IPS-15b (cell line): ENCODE results near the gene OLFM1.

Experiments
- H3K27me3 ChIP-seq: one replicate; pipeline ENCODE4 v1.6.1; 2013; ENCODE audit warnings: low read length; ENCODE audit not compliant: control insufficient read depth, insufficient read depth
- H3K36me3 ChIP-seq: one replicate; pipeline ENCODE4 v1.6.1; 2013; ENCODE audit warnings: low read length; ENCODE audit not compliant: control insufficient read depth, insufficient read depth
- H3K4me1 ChIP-seq: one replicate; pipeline ENCODE4 v1.6.1; 2013; ENCODE audit warnings: mild to moderate bottlenecking, low read length; ENCODE audit not compliant: control insufficient read depth, insufficient read depth
- H3K4me3 ChIP-seq: one replicate; pipeline ENCODE4 v1.5.1; 2013; ENCODE audit warnings: low read depth, low read length
- H3K9ac ChIP-seq: one replicate; pipeline ENCODE4 v1.6.1; 2013; ENCODE audit warnings: low read depth, mild to moderate bottlenecking, low read length
- H3K9me3 ChIP-seq: one replicate; pipeline ENCODE4 v1.6.1; 2013; ENCODE audit warnings: mild to moderate bottlenecking, low read length; ENCODE audit not compliant: control insufficient read depth, insufficient read depth

OLFM1 gene

GRCh38 chr9:135126451-135127187 is 39.2 kb downstream of the OLFM1 start:
- no peak overlapping the region for H3K4me3 ChIP-seq
- no peaks in the 10 kb centered on the region for H3K9me3 ChIP-seq
- H3K36me3 ChIP-seq = no peaks in the 10 kb centered on the region
- no peaks in the 10 kb centered on the region for H3K27me3 ChIP-seq
- H3K9ac ChIP-seq = no peak overlapping the region
- no peaks in the 10 kb centered on the region for H3K4me1 ChIP-seq

DNA sequence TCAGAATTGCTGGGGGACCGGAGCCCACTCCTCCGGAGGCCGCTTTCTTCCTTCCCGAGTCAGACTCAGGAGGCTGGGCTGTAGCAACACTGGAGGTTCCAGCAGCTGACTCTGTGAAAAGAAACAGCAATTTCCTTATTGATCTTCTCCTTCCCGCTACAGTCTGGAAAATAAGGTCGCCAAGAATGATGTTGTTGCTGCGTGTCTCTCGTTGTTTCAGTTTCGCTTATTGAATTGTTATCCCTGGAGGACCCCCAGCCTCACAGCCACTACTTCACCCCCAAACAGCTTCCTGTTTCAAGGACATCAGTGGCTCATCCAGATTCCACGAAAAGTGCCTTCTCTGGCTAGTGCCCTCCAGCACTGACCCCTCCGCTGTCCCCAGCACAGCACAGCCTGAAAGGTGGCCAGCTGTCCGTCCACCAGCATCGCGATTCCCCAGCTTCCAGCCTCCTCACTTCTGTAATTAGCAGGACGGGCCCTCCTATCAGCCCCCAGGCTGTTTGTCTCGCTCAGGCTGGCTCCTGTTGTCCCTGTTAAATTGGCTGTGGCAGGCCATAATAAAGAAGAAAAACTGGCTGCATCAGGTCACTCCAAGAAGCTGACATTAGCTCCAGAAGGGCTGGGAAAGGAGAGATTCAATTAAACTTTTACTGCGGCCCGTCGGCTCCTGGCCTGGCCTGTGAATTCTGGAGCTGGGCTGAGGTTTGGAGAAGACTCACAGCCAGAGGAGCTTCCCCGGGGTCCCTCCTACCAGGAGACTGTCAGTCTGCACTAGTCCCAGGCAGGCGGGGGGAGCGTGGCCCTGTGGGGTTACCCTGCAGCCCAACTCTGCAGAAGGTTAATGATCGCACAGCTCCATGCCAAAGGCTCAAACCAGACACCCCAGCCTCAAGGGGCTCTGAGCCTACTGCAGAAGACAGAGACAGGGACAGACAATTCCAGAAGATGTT is 40.5 kb downstream of the OLFM1 start:
- Histone ChIP-seq H3K36me3 (no peaks in the 10 kb centered on the region), H3K4me3 (no peak overlapping the region), H3K4me1 (no peaks in the 10 kb centered on the region), H3K27me3 (no peaks in the 10 kb centered on the region), H3K9ac (no peak overlapping the region), H3K9me3 (no peaks in the 10 kb centered on the region)

GRCh38 chr9:135129137-135129695 is 41.7 kb downstream of the OLFM1 start:
- Histone ChIP-seq H3K9me3 (no peaks in the 10 kb centered on the region), H3K36me3 (no peaks in the 10 kb centered on the region), H3K4me3 (no peak overlapping the region), H3K9ac (no peak overlapping the region), H3K4me1 (no peaks in the 10 kb centered on the region), H3K27me3 (no peaks in the 10 kb centered on the region)

- Histone ChIP-seq H3K27me3 (no peaks in the 10 kb centered on the region), H3K36me3 (no peaks in the 10 kb centered on the region), H3K4me3 (no peak overlapping the region), H3K4me1 (no peaks in the 10 kb centered on the region), H3K9ac (no peak overlapping the region), H3K9me3 (no peaks in the 10 kb centered on the region)
These were observed 42.9 kb downstream of the OLFM1 start for GRCh38 chr9:135130207-135130976.

DNA sequence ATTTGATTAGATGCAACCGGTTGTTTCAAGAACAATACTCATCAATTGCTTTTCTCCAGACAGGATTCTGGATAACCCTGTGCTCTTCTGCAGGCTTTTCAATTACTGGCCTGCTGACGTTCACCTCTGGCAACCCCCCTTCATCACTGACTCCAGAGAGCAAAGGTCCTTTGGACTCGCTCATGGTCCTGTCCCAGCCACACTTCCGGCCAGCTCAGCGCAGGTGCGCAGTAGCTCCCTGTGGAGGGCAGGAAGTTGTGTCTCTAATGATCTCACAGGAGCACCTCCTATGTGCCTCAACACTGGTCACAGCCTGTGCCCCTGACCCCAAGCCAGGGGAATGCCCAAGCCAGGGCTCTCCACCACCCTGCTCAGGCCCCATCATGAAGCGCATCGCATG is 44.0 kb downstream of the OLFM1 start:
- no peaks in the 10 kb centered on the region for H3K9me3 ChIP-seq
- H3K27me3 ChIP-seq = no peaks in the 10 kb centered on the region
- no peak overlapping the region for H3K9ac ChIP-seq

DNA sequence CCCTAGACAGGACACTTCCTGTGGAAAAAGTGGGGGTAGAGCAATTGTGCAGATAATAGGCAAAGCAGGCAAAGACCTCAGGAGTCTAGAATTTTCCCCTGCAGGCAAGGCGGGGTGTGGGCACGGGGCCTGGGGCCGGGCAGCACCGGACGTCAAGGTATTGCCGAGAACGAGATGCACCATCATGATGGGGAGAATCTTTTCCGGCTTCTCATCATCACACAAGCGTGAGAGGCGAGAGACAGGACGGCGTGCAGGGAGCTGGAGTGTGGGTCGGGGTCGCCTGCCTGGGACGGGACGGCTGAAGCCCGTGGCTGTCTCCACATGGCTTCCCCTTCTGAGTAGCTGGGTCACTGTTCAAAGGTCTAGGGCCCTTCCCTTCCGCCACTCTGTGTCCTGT is 44.5 kb downstream of the OLFM1 start:
- Histone ChIP-seq H3K4me3 (no peak overlapping the region), H3K36me3 (no peaks in the 10 kb centered on the region), H3K9ac (no peak overlapping the region), H3K27me3 (no peaks in the 10 kb centered on the region), H3K9me3 (no peaks in the 10 kb centered on the region), H3K4me1 (no peaks in the 10 kb centered on the region)

More for the DNA sequence above, 44.0 kb downstream of the OLFM1 start:
- no peaks in the 10 kb centered on the region for H3K4me1 ChIP-seq
- H3K4me3 ChIP-seq = no peak overlapping the region
- H3K36me3 ChIP-seq = no peaks in the 10 kb centered on the region

GRCh38 chr9:135134268-135135022 is 47.0 kb downstream of the OLFM1 start:
- Histone ChIP-seq H3K4me3 (no peak overlapping the region), H3K27me3 (no peaks in the 10 kb centered on the region), H3K9ac (no peak overlapping the region), H3K36me3 (no peaks in the 10 kb centered on the region), H3K9me3 (peaks cover 9% of the 10 kb centered on the region), H3K4me1 (peaks cover 4% of the 10 kb centered on the region)

- H3K4me3 ChIP-seq = no peak overlapping the region
- H3K36me3 ChIP-seq = no peaks in the 10 kb centered on the region
- no peaks in the 10 kb centered on the region for H3K27me3 ChIP-seq
- H3K9ac ChIP-seq = no peak overlapping the region
- H3K9me3 ChIP-seq = peaks cover 9% of the 10 kb centered on the region
- H3K4me1 ChIP-seq = peaks cover 4% of the 10 kb centered on the region
These were observed 47.9 kb downstream of the OLFM1 start for GRCh38 chr9:135135171-135135928.

- Histone ChIP-seq H3K9ac (no peak overlapping the region), H3K9me3 (peaks cover 9% of the 10 kb centered on the region), H3K4me1 (peaks cover 4% of the 10 kb centered on the region), H3K36me3 (no peaks in the 10 kb centered on the region), H3K4me3 (no peak overlapping the region), H3K27me3 (no peaks in the 10 kb centered on the region)
These were observed 48.5 kb downstream of the OLFM1 start for GRCh38 chr9:135135929-135136315.

DNA sequence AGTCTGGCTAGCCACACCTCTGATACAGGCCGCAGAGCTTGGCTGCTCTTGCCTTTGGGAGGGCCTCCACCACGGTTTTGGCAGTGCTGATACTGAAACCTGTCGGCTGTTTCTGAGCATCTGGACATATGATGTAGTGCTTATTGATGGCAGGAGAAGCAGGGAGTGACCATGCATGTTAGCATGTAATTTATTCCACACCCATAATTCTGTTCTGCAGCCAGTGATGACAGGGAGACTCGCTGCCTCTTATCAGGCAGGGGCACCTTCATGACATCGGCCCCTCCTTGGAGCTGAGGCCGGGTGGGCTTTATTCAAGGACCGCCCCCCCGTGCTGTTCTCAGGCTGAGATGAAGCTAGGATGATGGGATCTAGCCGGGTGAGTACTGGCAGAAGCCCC is 49.0 kb downstream of the OLFM1 start:
- Histone ChIP-seq H3K4me1 (peaks cover 4% of the 10 kb centered on the region), H3K36me3 (no peaks in the 10 kb centered on the region), H3K4me3 (no peak overlapping the region), H3K27me3 (no peaks in the 10 kb centered on the region), H3K9ac (no peak overlapping the region), H3K9me3 (peaks cover 9% of the 10 kb centered on the region)
